D341Med (cell line): ENCODE data around the gene MADCAM1.

Experiments used
- DNase-seq: peaks from one replicate; pipeline ENCODE4 v3.0.0; 2012; ENCODE audit warnings: low spot score

The MADCAM1 gene

DNA sequence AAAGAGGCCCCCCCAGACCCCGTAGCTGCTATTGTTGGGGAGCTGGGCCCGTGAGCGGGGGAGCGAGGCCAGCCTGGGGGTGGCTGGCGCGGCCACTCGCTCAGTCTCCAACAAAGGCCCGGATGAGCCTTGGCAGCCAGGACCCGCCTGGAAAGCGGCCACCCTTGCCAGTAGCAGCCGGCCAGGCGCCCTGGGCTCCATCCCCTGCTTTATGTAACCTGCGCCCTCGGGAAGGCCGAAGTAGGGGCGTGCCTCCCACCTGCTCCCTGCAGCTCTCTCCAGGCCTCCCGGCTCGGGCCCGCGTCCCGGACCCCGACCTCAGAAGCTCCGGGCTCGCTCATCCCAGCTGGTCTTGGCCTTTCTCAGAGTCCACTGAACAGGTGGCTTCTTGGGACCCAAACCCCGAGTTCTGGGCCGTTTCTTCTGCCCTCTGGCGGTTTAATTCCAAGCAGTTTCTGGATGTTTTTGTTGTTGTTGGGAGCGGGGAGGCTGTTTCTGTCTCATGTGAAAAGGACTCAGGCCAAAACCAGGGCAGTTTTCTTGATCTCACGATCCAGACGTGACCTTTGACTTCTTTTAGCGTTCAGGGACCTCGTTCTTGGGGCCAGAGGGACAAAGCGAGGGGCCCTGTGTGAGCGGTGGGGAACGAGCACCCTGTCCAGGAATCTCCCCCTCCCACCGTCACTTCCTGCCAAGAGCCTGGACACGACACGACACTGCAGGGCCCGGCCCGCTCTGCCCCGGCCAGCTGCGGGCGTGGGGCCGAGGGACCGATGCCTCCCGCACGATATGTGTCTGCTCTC lies 36.5 kb downstream of the MADCAM1 start:
- peak; percentile 73 for DNase-seq

DNA sequence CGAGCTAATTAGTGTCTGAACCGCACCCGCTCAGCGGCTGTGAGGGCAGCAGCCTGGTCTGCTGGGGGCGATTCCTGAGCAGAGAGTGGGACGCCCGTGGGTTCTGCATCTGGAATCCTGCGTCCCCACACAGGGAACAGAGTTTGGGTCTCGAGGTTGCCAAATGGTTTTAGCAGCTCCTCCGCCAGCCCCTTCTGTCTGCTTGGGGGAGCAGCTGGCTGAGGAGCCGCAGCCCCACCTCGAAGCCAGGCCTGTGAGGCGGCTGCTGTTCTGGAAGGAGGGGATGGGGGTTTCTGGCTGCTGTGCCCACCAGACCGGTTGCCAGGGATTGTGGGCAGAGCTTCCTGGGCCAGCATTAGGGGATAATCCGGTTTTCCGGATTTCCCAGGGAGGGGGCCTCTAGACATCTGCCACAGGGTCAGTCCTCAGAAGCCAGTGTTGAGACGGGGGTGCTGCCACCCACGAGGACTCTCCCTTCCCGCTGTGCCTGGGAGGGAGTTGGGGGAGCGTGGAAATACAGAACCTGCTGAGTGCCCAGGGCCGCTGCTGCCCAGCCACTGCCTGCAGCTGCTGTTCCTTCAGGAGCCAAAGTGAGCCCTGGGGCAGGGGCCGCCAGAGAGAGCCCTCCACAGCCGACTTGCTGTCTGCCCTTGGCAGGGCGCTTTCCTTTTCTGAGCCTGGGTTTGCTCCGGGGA lies 37.2 kb downstream of the MADCAM1 start:
- DNase-seq, result no peak

DNA sequence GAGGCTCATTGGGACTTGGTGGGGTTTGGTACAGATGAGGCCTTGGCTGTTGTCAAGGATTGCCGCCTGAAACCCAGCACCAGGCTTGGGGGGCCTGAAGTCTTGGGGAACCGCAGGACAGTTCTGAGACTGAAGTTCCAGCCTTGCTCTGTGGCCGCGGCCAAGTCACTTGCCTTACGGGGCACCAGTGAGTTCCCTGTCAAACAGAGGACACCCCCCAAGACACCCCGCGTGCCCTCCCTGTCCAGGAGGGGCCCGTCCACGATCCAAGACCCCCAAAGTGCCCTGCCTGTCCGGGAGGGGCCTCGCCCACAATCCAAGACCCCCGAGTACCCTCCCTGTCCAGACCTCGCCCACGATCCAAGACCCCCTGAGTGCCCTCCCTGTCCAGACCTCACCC lies 37.8 kb downstream of the MADCAM1 start:
- DNase-seq, result no peak

DNA sequence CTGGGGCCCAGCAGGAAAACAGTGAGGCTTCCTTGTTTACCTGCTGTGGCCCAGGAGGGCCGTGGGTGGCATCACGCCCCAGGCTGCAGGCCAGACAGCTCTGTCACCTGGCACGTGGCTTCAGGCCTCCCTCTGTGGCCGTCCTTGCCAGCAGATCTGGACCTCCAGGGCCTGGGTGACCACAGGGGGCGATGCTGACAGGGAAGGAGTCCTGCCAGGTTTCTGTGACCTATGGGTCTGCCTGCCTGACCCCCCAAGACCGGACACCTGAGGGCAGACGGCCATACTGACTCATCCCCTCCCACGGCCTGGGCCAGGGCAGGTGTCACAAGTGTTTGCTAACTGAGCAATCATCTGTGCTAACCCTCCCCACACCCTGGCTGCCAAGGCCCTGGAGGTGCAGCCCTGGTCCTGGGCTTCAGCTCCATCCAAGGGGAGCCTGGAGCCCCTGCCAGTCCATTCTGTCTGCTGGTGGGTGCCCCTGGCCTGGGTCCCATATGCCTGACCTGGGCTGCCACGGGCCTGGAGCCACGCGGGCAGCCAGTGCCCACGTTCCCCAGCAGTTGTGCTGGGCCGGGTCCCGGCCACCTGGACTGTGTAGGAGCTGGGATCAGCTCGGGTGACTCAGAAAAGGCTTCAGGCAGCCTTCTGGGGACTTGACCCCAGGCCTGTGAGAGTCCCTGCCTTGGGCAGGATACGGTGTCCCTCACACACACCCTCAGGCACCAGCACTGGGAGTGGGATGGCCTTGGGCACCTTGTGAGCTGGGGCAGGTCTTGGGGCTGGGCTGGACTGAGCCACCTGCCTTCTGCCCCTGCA lies 38.9 kb downstream of the MADCAM1 start:
- DNase-seq, result no peak

DNA sequence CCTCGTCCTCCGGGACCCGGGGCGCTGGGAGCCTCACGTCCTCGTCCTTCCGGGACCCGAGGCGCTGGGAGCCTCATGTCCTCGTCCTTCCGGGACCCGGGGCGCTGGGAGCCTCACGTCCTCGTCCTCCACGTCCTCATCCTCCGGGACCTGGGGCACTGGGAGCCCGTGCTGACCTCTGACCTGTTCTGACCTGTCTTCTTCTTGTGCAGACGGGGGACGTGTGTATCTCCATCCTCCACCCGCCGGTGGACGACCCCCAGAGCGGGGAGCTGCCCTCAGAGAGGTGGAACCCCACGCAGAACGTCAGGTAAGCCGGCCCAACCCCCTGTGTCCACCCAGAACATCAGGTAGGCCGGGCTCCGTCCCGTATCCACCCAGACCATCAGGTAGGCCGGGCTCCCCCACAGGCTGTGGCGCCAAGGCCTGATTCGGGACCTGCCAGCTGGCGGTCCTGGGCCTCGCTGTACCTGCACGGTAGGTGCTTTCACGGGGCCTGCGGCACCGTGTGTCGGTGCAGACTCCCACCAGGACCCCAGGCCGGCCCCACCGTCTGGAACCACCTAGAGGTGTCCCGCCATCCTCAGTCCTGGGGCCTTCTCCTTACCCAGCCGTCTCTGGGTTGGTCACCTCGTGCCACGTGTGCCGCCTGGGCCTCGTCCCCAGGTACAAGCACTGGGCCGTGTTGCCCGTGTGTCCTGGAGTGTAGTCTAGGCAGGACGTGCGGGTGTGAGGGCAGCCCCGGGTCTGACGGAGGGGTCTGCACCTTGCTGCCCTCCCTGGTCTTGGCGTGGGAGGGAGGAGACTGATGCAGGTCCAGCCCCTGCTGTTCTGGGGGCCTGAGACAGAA lies 40.0 kb downstream of the MADCAM1 start:
- no peak for DNase-seq

- DNase-seq, result no peak
These were observed 40.7 kb downstream of the MADCAM1 start for GRCh38 chr19:536881-537404.

GRCh38 chr19:538641-539428 lies 42.5 kb downstream of the MADCAM1 start:
- no peak for DNase-seq

GRCh38 chr19:539429-540030 lies 43.2 kb downstream of the MADCAM1 start:
- DNase-seq, result no peak

- DNase-seq, result no peak
These were observed 44.8 kb downstream of the MADCAM1 start for GRCh38 chr19:540867-541637.

DNA sequence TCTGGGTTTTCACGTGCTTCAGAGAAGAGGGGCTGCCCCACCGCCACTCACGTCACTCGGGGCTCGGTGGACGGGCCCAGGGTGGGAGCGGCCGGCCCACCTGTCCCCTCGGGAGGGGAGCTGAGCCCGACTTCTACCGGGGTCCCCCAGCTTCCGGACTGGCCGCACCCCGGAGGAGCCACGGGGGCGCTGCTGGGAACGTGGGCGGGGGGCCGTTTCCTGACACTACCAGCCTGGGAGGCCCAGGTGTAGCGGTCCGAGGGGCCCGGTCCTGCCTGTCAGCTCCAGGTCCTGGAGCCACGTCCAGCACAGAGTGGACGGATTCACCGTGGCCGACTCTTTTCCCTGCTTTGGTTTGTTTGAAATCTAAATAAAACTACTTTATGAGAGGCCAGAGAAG lies 45.4 kb downstream of the MADCAM1 start:
- no peak for DNase-seq

GRCh38 chr19:542173-542866 lies 46.0 kb downstream of the MADCAM1 start:
- no peak for DNase-seq

GRCh38 chr19:543910-544608 lies 47.8 kb downstream of the MADCAM1 start, which contains the start of gene GZMM:
TSS of gene GZMM (plus strand) at chr19:544053. CDS start at chr19:544072, 19 bp downstream.
- no peak for DNase-seq

DNA sequence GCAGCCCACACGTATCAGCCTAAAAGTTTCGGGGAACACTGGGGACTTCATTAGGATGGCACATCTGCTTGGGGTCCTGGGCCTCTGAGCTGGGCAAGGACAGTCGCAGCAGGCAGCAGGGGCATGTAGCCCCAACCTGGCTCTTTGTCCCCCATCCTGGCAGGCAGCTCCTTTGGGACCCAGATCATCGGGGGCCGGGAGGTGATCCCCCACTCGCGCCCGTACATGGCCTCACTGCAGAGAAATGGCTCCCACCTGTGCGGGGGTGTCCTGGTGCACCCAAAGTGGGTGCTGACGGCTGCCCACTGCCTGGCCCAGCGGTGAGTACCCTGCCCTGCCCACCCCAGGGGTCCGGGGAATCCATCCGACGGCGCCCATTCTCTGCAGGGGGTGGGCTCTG lies 50.8 kb downstream of the MADCAM1 start:
- no peak for DNase-seq

DNA sequence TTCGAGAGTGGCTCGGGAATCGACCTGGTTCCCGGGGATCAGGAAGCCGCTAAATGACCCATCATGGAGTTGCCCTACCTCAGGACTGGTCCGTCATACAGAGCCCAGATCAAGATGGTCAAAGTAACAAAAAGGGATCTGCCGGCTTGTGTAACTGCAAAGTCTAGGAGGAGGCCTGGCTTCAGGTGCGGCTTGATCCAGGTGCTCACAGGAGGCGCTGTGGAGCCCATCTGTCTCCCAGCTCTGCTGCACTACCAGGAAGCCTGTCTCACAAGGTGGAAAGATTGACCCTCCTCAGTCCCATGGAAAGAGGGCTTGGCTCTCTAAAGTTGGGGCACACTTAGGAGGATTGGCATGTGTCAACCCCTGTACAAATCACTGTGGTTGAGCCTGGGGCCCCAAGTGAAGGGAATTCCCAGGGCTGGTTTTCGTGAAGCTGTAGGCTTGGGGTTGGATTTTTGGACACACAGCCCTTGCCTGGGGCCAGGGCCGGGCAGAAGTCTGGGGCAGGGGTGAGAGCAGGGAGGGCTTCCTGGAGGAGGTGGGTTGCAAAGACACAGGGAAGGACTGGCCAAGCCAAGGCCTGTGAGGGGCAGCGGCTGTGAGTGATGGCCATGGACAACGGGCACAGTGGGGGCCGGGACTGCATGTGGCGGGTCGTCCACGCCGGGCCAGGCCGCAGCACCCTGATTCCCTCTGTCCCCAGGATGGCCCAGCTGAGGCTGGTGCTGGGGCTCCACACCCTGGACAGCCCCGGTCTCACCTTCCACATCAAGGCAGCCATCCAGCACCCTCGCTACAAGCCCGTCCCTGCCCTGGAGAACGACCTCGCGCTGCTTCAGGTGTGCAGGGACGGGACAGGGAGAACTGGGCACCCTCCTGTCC lies 51.8 kb downstream of the MADCAM1 start:
- no peak for DNase-seq

DNA sequence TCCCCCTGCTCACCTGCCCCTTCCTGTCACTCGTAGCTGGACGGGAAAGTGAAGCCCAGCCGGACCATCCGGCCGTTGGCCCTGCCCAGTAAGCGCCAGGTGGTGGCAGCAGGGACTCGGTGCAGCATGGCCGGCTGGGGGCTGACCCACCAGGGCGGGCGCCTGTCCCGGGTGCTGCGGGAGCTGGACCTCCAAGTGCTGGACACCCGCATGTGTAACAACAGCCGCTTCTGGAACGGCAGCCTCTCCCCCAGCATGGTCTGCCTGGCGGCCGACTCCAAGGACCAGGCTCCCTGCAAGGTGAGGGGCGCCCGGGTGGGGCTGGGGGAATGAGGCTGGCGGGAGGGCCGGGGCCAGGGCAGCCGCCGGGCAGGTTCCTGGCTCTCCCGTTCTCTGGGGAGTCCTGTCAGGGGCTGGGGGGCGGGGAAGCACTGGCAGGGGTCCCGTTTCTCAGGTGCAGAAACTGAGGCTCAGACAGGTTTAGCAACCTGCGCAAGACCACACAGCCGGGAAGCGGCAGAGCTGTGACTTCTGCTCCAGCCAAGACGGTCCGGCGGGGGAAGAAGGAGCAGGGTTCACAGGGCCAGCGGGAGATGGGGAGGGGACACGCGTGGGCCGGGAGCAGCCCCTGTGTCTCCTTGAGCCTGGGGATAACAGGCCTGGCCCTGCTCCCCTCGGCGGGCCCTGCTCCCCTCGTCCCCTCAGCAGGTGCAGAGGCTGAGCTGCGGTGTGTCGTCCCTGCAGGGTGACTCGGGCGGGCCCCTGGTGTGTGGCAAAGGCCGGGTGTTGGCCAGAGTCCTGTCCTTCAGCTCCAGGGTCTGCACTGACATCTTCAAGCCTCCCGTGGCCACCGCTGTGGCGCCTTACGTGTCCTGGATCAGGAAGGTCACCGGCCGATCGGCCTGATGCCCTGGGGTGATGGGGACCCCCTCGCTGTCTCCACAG lies 52.9 kb downstream of the MADCAM1 start:
- DNase-seq, result no peak

GRCh38 chr19:554817-555216 lies 58.5 kb downstream of the MADCAM1 start:
- DNase-seq, result no peak
